OCI-LY7 (cell line): ENCODE data around the gene ESPNL.

Source experiments
- EZH2phosphoT487 ChIP-seq: fragments of 200-600 bp; sonication (generic); IDR thresholded peaks from 2 replicates; pipeline ENCODE4 v1.6.1; 2018; ENCODE audit warnings: low read depth, borderline replicate concordance, mild to moderate bottlenecking, mixed run types, antibody characterized with exemption, low read length, moderate library complexity, mixed read lengths
- TF ChIP-seq, protein P1 (sequence below): fragments of 200-600 bp; sonication (generic); conservative IDR thresholded peaks from 2 replicates; pipeline ENCODE4 v1.5.1; 2014; ENCODE audit warnings: mild to moderate bottlenecking, antibody characterized with exemption, low read length, moderate library complexity, mixed read lengths

DNA sequence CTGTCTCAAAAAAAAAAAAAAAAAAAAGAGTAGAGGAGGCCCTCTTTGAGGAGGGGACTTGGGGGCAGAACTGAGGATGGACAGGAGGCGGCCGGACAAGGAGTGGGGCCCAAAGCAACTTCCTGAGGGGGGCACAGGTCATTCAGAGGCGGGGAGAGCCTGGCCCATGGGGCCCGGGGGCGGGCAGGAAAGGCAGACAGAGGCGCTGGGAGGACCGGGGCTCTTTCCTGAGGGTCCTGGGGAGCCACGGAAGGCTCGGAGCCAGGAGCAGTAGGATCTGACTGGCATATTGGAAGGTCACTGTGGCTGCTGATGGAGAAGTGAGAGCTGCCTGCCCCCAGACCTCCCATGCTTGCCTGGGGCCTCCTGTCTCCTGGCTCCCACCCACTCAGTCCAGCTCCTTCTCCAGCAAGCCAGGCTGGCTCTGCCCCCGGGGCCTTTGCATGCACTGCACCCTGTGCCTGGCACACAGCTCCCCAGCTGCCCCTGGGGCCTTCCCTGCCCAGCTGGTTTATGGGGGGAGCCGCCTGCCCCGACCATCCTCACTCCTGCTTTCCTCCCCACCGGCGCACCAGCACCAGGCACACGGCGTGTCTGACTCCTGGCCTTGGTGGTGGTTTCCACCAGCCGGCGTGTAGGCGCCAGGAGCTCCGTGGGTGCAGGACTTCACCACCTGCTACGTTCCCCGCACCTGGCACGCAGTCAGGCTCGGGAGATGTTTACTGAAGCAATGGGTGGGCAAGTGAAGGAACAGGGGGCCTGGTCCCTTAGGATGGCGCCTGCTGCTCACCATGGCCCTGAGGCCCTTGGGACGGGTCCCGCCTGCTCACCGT lies 5.6 kb downstream of the ESPNL start:
- TF ChIP-seq, protein P1, sequence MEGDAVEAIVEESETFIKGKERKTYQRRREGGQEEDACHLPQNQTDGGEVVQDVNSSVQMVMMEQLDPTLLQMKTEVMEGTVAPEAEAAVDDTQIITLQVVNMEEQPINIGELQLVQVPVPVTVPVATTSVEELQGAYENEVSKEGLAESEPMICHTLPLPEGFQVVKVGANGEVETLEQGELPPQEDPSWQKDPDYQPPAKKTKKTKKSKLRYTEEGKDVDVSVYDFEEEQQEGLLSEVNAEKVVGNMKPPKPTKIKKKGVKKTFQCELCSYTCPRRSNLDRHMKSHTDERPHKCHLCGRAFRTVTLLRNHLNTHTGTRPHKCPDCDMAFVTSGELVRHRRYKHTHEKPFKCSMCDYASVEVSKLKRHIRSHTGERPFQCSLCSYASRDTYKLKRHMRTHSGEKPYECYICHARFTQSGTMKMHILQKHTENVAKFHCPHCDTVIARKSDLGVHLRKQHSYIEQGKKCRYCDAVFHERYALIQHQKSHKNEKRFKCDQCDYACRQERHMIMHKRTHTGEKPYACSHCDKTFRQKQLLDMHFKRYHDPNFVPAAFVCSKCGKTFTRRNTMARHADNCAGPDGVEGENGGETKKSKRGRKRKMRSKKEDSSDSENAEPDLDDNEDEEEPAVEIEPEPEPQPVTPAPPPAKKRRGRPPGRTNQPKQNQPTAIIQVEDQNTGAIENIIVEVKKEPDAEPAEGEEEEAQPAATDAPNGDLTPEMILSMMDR, result no peak
- no peak for TF ChIP-seq EZH2phosphoT487
